Measurements from ENCODE around the gene DNHD1. TPM values are rescaled to one million over a fixed set of nuclear protein-coding genes. Genes with fewer than 3 reads are reported as not detected.

The DNHD1 gene
- total and polyA plus RNA-seq, 2 of the 8 experiments (the other 6 are each of a cell fraction or from before 2014, with no cell fraction given) = 5.0 to 6.8 TPM

- Histone ChIP-seq H4K8ac (ENCODE audit: extremely low read depth, insufficient read depth, low read length) (no peak overlapping the region), H2BK5ac (ENCODE audit: low read depth, low read length) (no peak overlapping the region; the same call in 1 of the 2 replicates), H2BK20ac (ENCODE audit: low read length) (no peak overlapping the region), H2AFZ (ENCODE audit: low read length) (no peak overlapping the region), H3K56ac (replicated peaks; ENCODE audit: insufficient read length, low read depth, low read length) (no peak overlapping the region), H3K4ac (replicated peaks; ENCODE audit: insufficient read length, low read depth, low read length) (no peak overlapping the region), H4K20me1 (replicated peaks in 1 of 2; ENCODE audit: control insufficient read depth in 1 of 2, insufficient read depth in 2 of 2, low read length in 2 of 2) (peaks cover 0 to 12% of the 10 kb centered on the region in 2 experiments), H4K5ac (ENCODE audit: insufficient read length, low read depth, low read length) (no peak overlapping the region), H3K79me2 (ENCODE audit: control insufficient read depth in 1 of 2, insufficient read depth in 2 of 2, low read length in 2 of 2) (peaks cover 14 to 39% of the 10 kb centered on the region in 2 experiments), H2BK15ac (ENCODE audit: low read length) (no peak overlapping the region), H3K27ac (ENCODE audit: low read depth, low read length) (no peak overlapping the region; the same call in 1 of the 2 replicates), H3K18ac (ENCODE audit: extremely low read depth, low read length) (no peak overlapping the region), H3K27me3 (replicated peaks in 1 of 4; ENCODE audit: control insufficient read depth in 3 of 4, extremely low read depth in 1 of 4, insufficient read depth in 3 of 4, low read length in 3 of 4) (no peaks in the 10 kb centered on the region), H2BK120ac (replicated peaks; ENCODE audit: low read depth, low read length) (no peak overlapping the region), H3K23me2 (ENCODE audit: low read depth, low read length) (peaks cover 11% of the 10 kb centered on the region), H3K4me3 (ENCODE audit: extremely low read depth in 1 of 4, insufficient read depth in 2 of 4, low read depth in 3 of 4, low read length in 4 of 4) (peak overlapping the region; percentile 89 to 100 (median 100)), H3K36me3 (ENCODE audit: control insufficient read depth in 2 of 4, insufficient read depth in 4 of 4, low read length in 3 of 4) (peaks cover 16 to 66% (median 43%) of the 10 kb centered on the region in 4 experiments), H3K9me3 (ENCODE audit: insufficient read depth in 2 of 2, low read depth in 1 of 2, low read length in 1 of 2) (no peaks in the 10 kb centered on the region), H3K4me1 (replicated peaks in 1 of 4; ENCODE audit: control insufficient read depth in 3 of 4, insufficient read depth in 4 of 4, low read length in 3 of 4) (peaks cover 4 to 13% (median 5%) of the 10 kb centered on the region in 4 experiments), H4K91ac (replicated peaks; ENCODE audit: insufficient read length, low read length) (no peak overlapping the region), H3K4me2 (ENCODE audit: insufficient read depth in 1 of 2, low read depth in 2 of 2, low read length in 2 of 2) (peak overlapping the region; percentile 97 to 99), H3K23ac (ENCODE audit: insufficient read length) (no peak overlapping the region), H3K9ac (replicated peaks in 1 of 4; ENCODE audit: extremely low read depth in 1 of 4, low read depth in 3 of 4, low read length in 3 of 4) (peak overlapping the region in 2 of 4 experiments; percentile 95 to 98; a peak in 4 of 7 replicates), H3K79me1 (ENCODE audit: low read depth, low read length) (peaks cover 14% of the 10 kb centered on the region), H3K14ac (ENCODE audit: insufficient read length) (no peak overlapping the region), H2AK5ac (ENCODE audit: low read depth, low read length) (no peak overlapping the region), H2BK12ac (ENCODE audit: low read depth, low read length) (no peak overlapping the region)
- 94% methylated on average over 4 of the region's 4 CpGs; no CpG with 5 or more reads in 1 of the 2 experiments for WGBS, 2 experiments (ENCODE audit: extremely low coverage in 1 of 2, insufficient coverage in 1 of 2, insufficient read length in 1 of 2, insufficient replicate concordance in 2 of 2, low coverage in 1 of 2, low lambda C conversion rate in 2 of 2, missing lambda C conversion rate in 1 of 2)
- POLR2A ChIA-PET (ENCODE audit: partially characterized antibody) = interaction anchor here (0.8 to 2.2 kb wide), 11 partner anchors 8 to 129 kb away, joined by 3 to 13 read pairs (median 4); partner anchors contain the start of genes DNHD1 and TRIM3
- FAIRE-seq (no peak), DNase-seq (ENCODE audit: low read depth in 1 of 2, low spot score in 2 of 2) (no peak)
- CTCF ChIA-PET (ENCODE audit: partially characterized antibody) = interaction anchor here (0.9 to 2.5 kb wide), 8 partner anchors 15 to 212 kb away, joined by 3 to 12 read pairs (median 4); partner anchors contain the start of gene DNHD1
- no peak for TF ChIP-seq TAF7 (optimal IDR thresholded peaks at IDR 0.05; ENCODE audit: borderline replicate concordance, low read depth, low read length)
Measured at GRCh38 chr11:6482441-6482840, 14.6 kb upstream of the DNHD1 start.

Measured in H1 (cell line).